GM12878 (cell line): Measurements from ENCODE around the gene TOM1L2. TPM values are rescaled to one million over a fixed set of nuclear protein-coding genes. Genes with fewer than 3 reads are reported as not detected.

ENCODE experiments used
- CEBPZ ChIP-seq: fragments of 150-350 bp; IDR thresholded peaks from 2 replicates; pipeline ENCODE4 v1.6.1; 2016; ENCODE audit warnings: low read depth, low read length
- CREB1 ChIP-seq: IDR thresholded peaks from 2 replicates; pipeline ENCODE4 v1.6.1; 2012; ENCODE audit warnings: low read depth, mild to moderate bottlenecking, inconsistent platforms
- FOXK2 ChIP-seq: fragments of 450-650 bp; IDR thresholded peaks from 2 replicates; pipeline ENCODE4 v1.6.1; 2017; ENCODE audit warnings: mild to moderate bottlenecking, moderate library complexity
- HCFC1 ChIP-seq: fragments of 150-350 bp; IDR thresholded peaks from 2 replicates; pipeline ENCODE4 v1.6.1; 2014; ENCODE audit warnings: low read length
- HSF1 ChIP-seq: fragments of 150-350 bp; IDR thresholded peaks from 2 replicates; pipeline ENCODE4 v1.6.1; 2014; ENCODE audit warnings: mild to moderate bottlenecking, low read depth, low read length
- NKRF ChIP-seq: fragments of 450-650 bp; conservative IDR thresholded peaks from 2 replicates; pipeline ENCODE4 v1.6.1; 2017; ENCODE audit warnings: mild to moderate bottlenecking, moderate library complexity
- NR2F1 ChIP-seq: fragments of 450-650 bp; conservative IDR thresholded peaks from 2 replicates; pipeline ENCODE4 v1.6.1; 2017; ENCODE audit warnings: mild to moderate bottlenecking
- PBX3 ChIP-seq: IDR thresholded peaks from 2 replicates; pipeline ENCODE4 v1.6.1; 2011; ENCODE audit warnings: mild to moderate bottlenecking, low read depth, low read length, moderate library complexity; ENCODE audit not compliant: insufficient replicate concordance
- PRDM15 ChIP-seq: fragments of 450-650 bp; formaldehyde crosslinking; IDR thresholded peaks from 2 replicates; pipeline ENCODE4 v1.4.0; 2020; ENCODE audit warnings: mild to moderate bottlenecking, moderate library complexity
- RUNX3 ChIP-seq: IDR thresholded peaks from 2 replicates; pipeline ENCODE4 v1.6.1; 2012; ENCODE audit warnings: low read length, inconsistent platforms
- SMAD1 ChIP-seq: fragments of 450-650 bp; IDR thresholded peaks from 2 replicates; pipeline ENCODE4 v1.6.1; 2018; ENCODE audit warnings: mild to moderate bottlenecking, low read depth; ENCODE audit not compliant: partially characterized antibody
- STAT1 ChIP-seq: fragments of 450-650 bp; conservative IDR thresholded peaks from 2 replicates; pipeline ENCODE4 v1.6.1; 2014; ENCODE audit warnings: antibody characterized with exemption, mild to moderate bottlenecking
- ZNF207 ChIP-seq: fragments of 450-650 bp; IDR thresholded peaks from 2 replicates; pipeline ENCODE4 v1.6.1; 2014; ENCODE audit warnings: antibody characterized with exemption, mild to moderate bottlenecking, borderline replicate concordance
- ZNF217 ChIP-seq: fragments of 450-650 bp; IDR thresholded peaks from 2 replicates; pipeline ENCODE4 v1.6.1; 2017; ENCODE audit warnings: antibody characterized with exemption, mild to moderate bottlenecking
- ZNF622 ChIP-seq: fragments of 450-650 bp; IDR thresholded peaks from 2 replicates; pipeline ENCODE4 v1.6.1; 2017; ENCODE audit warnings: mild to moderate bottlenecking, inconsistent platforms
- polyA plus RNA-seq, 11 experiments: library from polyadenylated mRNA; depleted of rRNA in 4 of 11; unstranded in 6 of 11; stranded (reverse) in 5 of 11; fragments of >200 nt; fragmentation: Nextera tagmentation in 4 of 11; fragmentation: Illumina TruSeq in 1 of 11; extraction: Ambion mirVana in 4 of 11; extraction: Trizol in 1 of 11; gene quantifications; 1 replicate in 1 of 11; 2 replicates in 10 of 11; pipeline versions ENCODE4 v1.2.1 to v1.2.3, GENCODE V29; 2011 to 2016; ENCODE audit warnings: inconsistent platforms in 2 of 11, missing spikeins in 2 of 11, low read depth in 1 of 11
- total RNA-seq, 4 experiments: library from RNA; depleted of rRNA in 3 of 4; stranded (reverse); fragments of >200 nt in 3 of 4; fragmentation: Illumina TruSeq in 1 of 4; extraction: Trizol in 1 of 4; gene quantifications; 2 replicates each; pipeline versions ENCODE4 v1.2.1 to v1.2.3, GENCODE V29; 2013 to 2021
- TF ChIP-seq, protein P1 (sequence below): IDR thresholded peaks from 2 replicates; pipeline ENCODE4 v1.6.1; 2011; ENCODE audit warnings: borderline replicate concordance, low read depth, mild to moderate bottlenecking, moderate library complexity, mixed read lengths, low read length; ENCODE audit not compliant: insufficient read depth; ENCODE audit errors: extremely low read length

The TOM1L2 gene
- total and polyA plus RNA-seq, 10 of the 15 experiments (the other 5 are each of a cell fraction or from before 2014, with no cell fraction given): 0.19 to 19.2 (median 8.1) TPM

DNA sequence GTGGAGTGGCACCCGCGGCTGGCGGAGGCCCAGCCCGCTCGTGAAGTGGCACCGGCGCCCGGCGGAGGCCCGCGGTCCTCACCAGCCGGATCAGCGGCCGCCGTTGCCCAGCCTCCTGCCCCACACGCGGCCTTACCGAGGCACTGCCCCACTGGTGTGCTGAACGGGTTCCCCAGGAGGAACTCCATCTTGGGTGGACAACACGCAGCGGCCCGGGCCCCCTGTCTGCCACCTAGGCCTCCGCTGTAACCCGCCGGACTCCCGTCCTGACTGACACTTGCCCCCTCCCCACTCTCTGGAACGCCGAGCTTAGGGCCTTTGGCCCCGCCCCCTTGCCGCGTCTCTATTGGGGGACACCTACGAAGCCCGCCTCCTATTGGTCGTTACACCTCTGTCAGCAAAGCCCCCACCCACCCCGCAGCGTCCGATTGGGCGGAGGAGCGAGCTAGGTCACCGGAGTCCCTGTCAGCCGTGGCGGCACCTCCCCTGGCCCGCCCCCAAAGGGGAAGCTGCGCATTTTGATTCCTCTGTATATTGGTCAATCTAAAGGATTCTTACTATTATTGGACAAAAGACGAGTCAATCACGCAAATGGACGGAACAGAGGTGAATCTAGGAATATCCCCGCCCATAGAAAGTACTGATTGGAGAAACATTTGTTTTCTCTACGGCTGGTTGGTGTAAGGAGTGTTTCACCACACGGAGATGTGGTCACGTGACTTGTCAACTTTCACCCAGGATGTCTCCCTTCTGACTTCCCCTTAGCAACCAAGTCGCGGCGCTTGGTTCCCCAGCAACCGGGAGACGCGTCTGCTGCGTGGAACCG, at the start of gene TOM1L2, which contains the start of gene DRC3 (continued):
- TF ChIP-seq PRDM15 (CRISPR knock-in tag) (peak; percentile 97), PBX3 (peak; percentile 100), STAT1 (no peak), CREB1 (peak; percentile 94), HSF1 (no peak), HCFC1 (peak; percentile 47; the same call in 1 of the 2 replicates), NR2F1 (peak; percentile 88), ZNF217 (no peak), RUNX3 (peak; percentile 44; the same call in 1 of the 2 replicates), SMAD1 (no peak), FOXK2 (no peak; the same call in none of the 2 replicates), ZNF207 (peak; percentile 84; the same call in 1 of the 2 replicates), NKRF (peak; percentile 90), ZNF622 (no peak), CEBPZ (peak; percentile 100)
- TF ChIP-seq, protein P1, sequence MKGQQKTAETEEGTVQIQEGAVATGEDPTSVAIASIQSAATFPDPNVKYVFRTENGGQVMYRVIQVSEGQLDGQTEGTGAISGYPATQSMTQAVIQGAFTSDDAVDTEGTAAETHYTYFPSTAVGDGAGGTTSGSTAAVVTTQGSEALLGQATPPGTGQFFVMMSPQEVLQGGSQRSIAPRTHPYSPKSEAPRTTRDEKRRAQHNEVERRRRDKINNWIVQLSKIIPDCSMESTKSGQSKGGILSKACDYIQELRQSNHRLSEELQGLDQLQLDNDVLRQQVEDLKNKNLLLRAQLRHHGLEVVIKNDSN: peak; percentile 82
